Peyer's patch (tissue), 4 donors: ENCODE results near the gene KATNBL1. TPM values are rescaled to one million over a fixed set of nuclear protein-coding genes. Genes with fewer than 3 reads are reported as not detected.
"Not testable (repeated sequence)": the region's sequence is repeated elsewhere in the genome, so short reads cannot be mapped to it uniquely, and the experiment has no call there.

Experiments used
- DNase-seq, 3 donors: peaks; one replicate each; pipeline ENCODE4 v3.0.0-alpha.2; 2017 to 2019
- H3K27ac ChIP-seq, 4 donors: fragments of 200-600 bp; sonication (generic); one replicate each; pipeline ENCODE4 v1.5.1; 2016 to 2019
- H3K27me3 ChIP-seq, 2 donors: fragments of 200-600 bp; sonication (generic); one replicate each; pipeline ENCODE4 v1.5.1; 2019
- H3K36me3 ChIP-seq, 3 donors: fragments of 200-600 bp; sonication (generic); one replicate each; pipeline ENCODE4 v1.5.1; 2016 to 2019
- H3K4me1 ChIP-seq, 4 donors: fragments of 200-600 bp; sonication (generic); one replicate each; pipeline ENCODE4 v1.5.1; 2016 to 2019
- H3K4me3 ChIP-seq, 4 donors: fragments of 200-600 bp; sonication (generic); 1 replicate in 3 of 4; 2 replicates in 1 of 4; pipeline ENCODE4 v1.5.1; 2016 to 2019; ENCODE audit warnings: mild to moderate bottlenecking in 1 of 4
- H3K9me3 ChIP-seq, 4 donors: fragments of 200-600 bp; sonication (generic); one replicate each; pipeline ENCODE4 v1.5.1; 2016 to 2019; ENCODE audit warnings: mild to moderate bottlenecking in 1 of 4
- CTCF ChIP-seq, 6 experiments: fragments of 450-650 bp in 4 of 6; fragments of 200-600 bp in 2 of 6; sonication (generic) in 1 of 6; IDR thresholded peaks; one replicate each; pipeline ENCODE4 v1.5.1; 2017 to 2019; ENCODE audit warnings: antibody characterized with exemption in 6 of 6, mild to moderate bottlenecking in 3 of 6, moderate library complexity in 1 of 6
- POLR2A ChIP-seq, 2 donors: fragments of 450-650 bp; IDR thresholded peaks; one replicate each; pipeline ENCODE4 v1.5.1; 2017; ENCODE audit warnings: antibody characterized with exemption in 2 of 2, mild to moderate bottlenecking in 2 of 2, moderate library complexity in 2 of 2
- total RNA-seq, 4 donors: library from RNA; depleted of rRNA; stranded (reverse); fragments of >200 nt; gene quantifications; one replicate each; pipeline ENCODE4 v1.1.0, GENCODE V29; 2016

The KATNBL1 gene
- total RNA-seq, 4 donors from 2014 or later, result 40.6 to 76.7 (median 50.1) TPM

DNA sequence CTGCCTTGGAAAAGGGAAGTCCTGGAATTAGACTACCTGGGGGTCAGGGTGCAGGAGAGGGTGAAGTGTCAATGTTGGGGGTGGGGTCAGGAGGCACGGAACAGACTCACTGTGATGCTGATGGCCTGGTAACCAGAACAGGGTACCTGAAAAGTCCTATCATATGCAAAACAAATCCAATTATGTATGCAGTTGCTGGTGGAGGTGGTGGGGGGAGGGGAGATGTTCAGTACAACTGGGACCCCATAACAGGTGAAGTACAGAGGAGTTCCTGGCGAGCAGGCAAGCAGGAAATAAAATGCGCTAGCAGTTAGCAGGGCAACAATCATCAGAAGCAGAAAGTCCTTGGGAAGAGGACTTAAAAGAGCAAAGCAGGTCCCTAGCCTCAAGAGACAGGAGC is 4.2 kb upstream of the KATNBL1 start:
- Histone ChIP-seq H3K27ac (no peak overlapping the region), H3K27me3 (no peaks in the 10 kb centered on the region), H3K4me1 (no peaks in the 10 kb centered on the region), H3K4me3 (no peak overlapping the region), H3K9me3 (no peaks in the 10 kb centered on the region), H3K36me3 (no peaks in the 10 kb centered on the region)
- no peak for DNase-seq
- TF ChIP-seq CTCF (IDR thresholded peaks at IDR 0.05) (no peak), POLR2A (IDR thresholded peaks at IDR 0.05) (no peak)

DNA sequence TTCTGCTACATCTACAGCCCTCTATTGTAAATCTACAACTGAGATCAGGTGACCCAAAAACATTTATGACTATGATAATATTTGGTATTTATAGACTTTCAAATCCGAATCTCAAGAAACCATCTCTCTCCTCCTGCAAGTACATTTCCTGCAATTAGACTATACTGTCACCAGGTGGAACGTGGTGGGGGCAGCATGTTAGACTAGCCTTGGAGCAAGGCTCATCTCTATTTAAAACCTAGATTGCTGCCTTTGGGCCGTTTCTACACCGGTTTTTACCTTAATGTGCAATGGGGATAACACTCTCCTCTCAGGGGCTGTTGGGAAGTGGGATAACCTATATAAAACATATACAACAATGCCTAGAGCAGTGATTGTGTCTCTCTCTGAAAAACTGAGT is 3.8 kb upstream of the KATNBL1 start:
- H3K27me3 ChIP-seq, result no peaks in the 10 kb centered on the region
- no peak for DNase-seq
- H3K4me3 ChIP-seq, result no peak overlapping the region
- no peaks in the 10 kb centered on the region for H3K9me3 ChIP-seq
- H3K4me1 ChIP-seq, result peaks cover 0 to 4% (median 0%) of the 10 kb centered on the region in 4 donors
- H3K36me3 ChIP-seq, result no peaks in the 10 kb centered on the region
- no peak for TF ChIP-seq CTCF (IDR thresholded peaks at IDR 0.05)
- TF ChIP-seq POLR2A (IDR thresholded peaks at IDR 0.05), result no peak
- H3K27ac ChIP-seq, result no peak overlapping the region

- Histone ChIP-seq H3K27me3 (no peaks in the 10 kb centered on the region), H3K9me3 (no peaks in the 10 kb centered on the region), H3K4me1 (peaks cover 0 to 14% (median 0%) of the 10 kb centered on the region in 4 donors), H3K4me3 (no peak overlapping the region), H3K27ac (no peak overlapping the region), H3K36me3 (no peaks in the 10 kb centered on the region)
- no peak for DNase-seq
- no peak for TF ChIP-seq POLR2A (IDR thresholded peaks at IDR 0.05)
Measured at GRCh38 chr15:34206011-34206410, 3.9 kb downstream of the KATNBL1 start.

GRCh38 chr15:34203936-34204335 is 6.0 kb downstream of the KATNBL1 start:
- Histone ChIP-seq H3K4me1 (peaks cover 0 to 12% (median 0%) of the 10 kb centered on the region in 4 donors), H3K27me3 (no peaks in the 10 kb centered on the region), H3K27ac (no peak overlapping the region), H3K36me3 (no peaks in the 10 kb centered on the region), H3K9me3 (no peaks in the 10 kb centered on the region), H3K4me3 (no peak overlapping the region)
- TF ChIP-seq POLR2A (IDR thresholded peaks at IDR 0.05), result no peak
- no peak for TF ChIP-seq CTCF (IDR thresholded peaks at IDR 0.05)
- DNase-seq, result no peak

GRCh38 chr15:34203305-34203704 is 6.6 kb downstream of the KATNBL1 start:
- H3K4me3 ChIP-seq, result no peak overlapping the region
- no peak for TF ChIP-seq CTCF (IDR thresholded peaks at IDR 0.05)
- no peak for TF ChIP-seq POLR2A (IDR thresholded peaks at IDR 0.05)
- no peaks in the 10 kb centered on the region for H3K27me3 ChIP-seq
- no peaks in the 10 kb centered on the region for H3K36me3 ChIP-seq
- no peak overlapping the region for H3K27ac ChIP-seq
- H3K4me1 ChIP-seq, result peaks cover 0 to 6% (median 0%) of the 10 kb centered on the region in 4 donors
- no peak for DNase-seq
- H3K9me3 ChIP-seq, result no peaks in the 10 kb centered on the region

- H3K36me3 ChIP-seq, H3K27me3 ChIP-seq, H3K4me1 ChIP-seq, DNase-seq, H3K4me3 ChIP-seq, H3K9me3 ChIP-seq, H3K27ac ChIP-seq: not testable (repeated sequence)
Measured at GRCh38 chr15:34193272-34193671, 16.6 kb downstream of the KATNBL1 start.

DNA sequence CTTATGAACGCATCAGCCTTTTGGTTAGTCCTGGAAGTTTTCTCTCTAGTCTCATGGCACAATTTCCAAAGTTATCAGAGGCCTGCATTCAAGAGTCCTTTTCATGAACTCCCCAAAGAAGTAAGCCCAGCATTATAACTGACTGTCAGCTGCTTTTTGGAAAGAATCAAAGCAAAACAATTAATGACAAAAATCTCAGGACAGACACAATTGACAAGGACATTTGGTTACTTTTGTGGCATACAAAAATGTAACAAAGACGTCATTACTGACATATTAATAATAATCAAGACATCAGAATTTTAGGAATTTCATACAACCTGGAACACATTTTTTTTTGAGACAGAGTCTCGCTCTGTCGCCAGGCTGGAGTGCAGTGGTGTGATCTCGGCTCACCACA is 21.2 kb downstream of the KATNBL1 start:
- no peaks in the 10 kb centered on the region for H3K27me3 ChIP-seq
- no peak for DNase-seq
- no peaks in the 10 kb centered on the region for H3K36me3 ChIP-seq
- H3K4me1 ChIP-seq, result no peaks in the 10 kb centered on the region
- no peak overlapping the region for H3K27ac ChIP-seq
- H3K4me3 ChIP-seq, result no peak overlapping the region
- TF ChIP-seq CTCF (IDR thresholded peaks at IDR 0.05) (no peak), POLR2A (IDR thresholded peaks at IDR 0.05) (no peak)
- no peaks in the 10 kb centered on the region for H3K9me3 ChIP-seq
